Activated T-cell treated with anti-CD3 and anti-CD28 coated beads, Interleukin-2, amount 50 U/mL, for 4 hours (primary cell): Measurements from ENCODE around the gene AUTS2. TPM values are rescaled to one million over a fixed set of nuclear protein-coding genes. Genes with fewer than 3 reads are reported as not detected.

Experiments
- ATAC-seq, 2 donors: fragments of 200-7000 bp; cut with Tn5 transposase; one replicate each; pipeline ENCODE4 v1.10.0; 2021
- DNase-seq: peaks from one replicate; pipeline ENCODE4 v3.0.0-alpha.2; 2020
- H3K27me3 Mint-ChIP-seq: one replicate; pipeline ENCODE4 v1.8.0; 2021; ENCODE audit warnings: low read depth, mixed read lengths
- H3K36me3 Mint-ChIP-seq: one replicate; pipeline ENCODE4 v1.8.0; 2022; ENCODE audit warnings: mixed read lengths; ENCODE audit not compliant: insufficient read depth
- H3K4me1 Mint-ChIP-seq: one replicate; pipeline ENCODE4 v1.8.0; 2021; ENCODE audit warnings: low read depth, mixed read lengths
- H3K4me3 Mint-ChIP-seq: one replicate; pipeline ENCODE4 v1.8.0; 2021; ENCODE audit warnings: mild to moderate bottlenecking, moderate library complexity, mixed read lengths
- H3K9me3 Mint-ChIP-seq: one replicate; pipeline ENCODE4 v1.8.0; 2021; ENCODE audit warnings: mixed read lengths
- total RNA-seq, 3 donors: library from RNA; stranded (reverse); gene quantifications; one replicate each; pipeline ENCODE4 v1.2.1, GENCODE V29; 2021

AUTS2 gene
- total RNA-seq, 3 donors from 2014 or later: 1.4 to 4.4 (median 2.8) TPM

- ATAC-seq (no peak), DNase-seq (no peak)
- Mint-ChIP-seq H3K4me3 (no peak overlapping the region), H3K4me1 (no peaks in the 10 kb centered on the region), H3K27me3 (no peaks in the 10 kb centered on the region), H3K36me3 (no peaks in the 10 kb centered on the region), H3K9me3 (no peaks in the 10 kb centered on the region)
Measured at GRCh38 chr7:69710768-69711438, 112.6 kb downstream of the AUTS2 start.

- no peak for DNase-seq
- Mint-ChIP-seq H3K4me3 (no peak overlapping the region), H3K36me3 (no peaks in the 10 kb centered on the region), H3K4me1 (no peaks in the 10 kb centered on the region), H3K27me3 (no peaks in the 10 kb centered on the region), H3K9me3 (no peaks in the 10 kb centered on the region)
- ATAC-seq: no peak
Measured at GRCh38 chr7:69714886-69715576, 116.8 kb downstream of the AUTS2 start.

- no peak for DNase-seq
- no peaks in the 10 kb centered on the region for H3K27me3 Mint-ChIP-seq
- H3K9me3 Mint-ChIP-seq: no peaks in the 10 kb centered on the region
Measured at GRCh38 chr7:69717221-69717620, 118.9 kb downstream of the AUTS2 start.

DNA sequence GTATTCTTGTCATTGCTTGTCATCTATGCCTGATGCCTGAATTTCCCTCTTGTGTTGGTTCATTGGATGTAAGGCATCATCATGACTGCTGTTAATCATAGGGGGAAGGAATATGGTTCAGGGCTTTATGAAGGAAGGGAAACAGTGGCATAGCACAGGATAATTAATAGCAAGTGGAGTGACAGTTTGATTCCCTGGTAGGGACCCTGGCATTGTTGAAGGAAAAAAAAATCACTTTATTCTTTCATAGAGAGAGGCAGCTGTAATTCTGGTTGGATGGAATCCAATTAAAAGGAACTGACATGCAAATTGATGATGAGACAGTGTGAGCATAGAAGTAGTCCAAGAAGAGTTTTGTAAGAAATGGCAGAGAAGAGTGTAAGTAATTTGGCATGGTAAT lies 121.4 kb downstream of the AUTS2 start:
- Mint-ChIP-seq H3K36me3 (no peaks in the 10 kb centered on the region), H3K4me3 (no peak overlapping the region), H3K4me1 (no peaks in the 10 kb centered on the region), H3K9me3 (no peaks in the 10 kb centered on the region), H3K27me3 (no peaks in the 10 kb centered on the region)
- ATAC-seq (no peak), DNase-seq (no peak)

More at GRCh38 chr7:69717221-69717620, 118.9 kb downstream of the AUTS2 start:
- Mint-ChIP-seq H3K36me3 (no peaks in the 10 kb centered on the region), H3K4me1 (no peaks in the 10 kb centered on the region), H3K4me3 (no peak overlapping the region)
- no peak for ATAC-seq

DNA sequence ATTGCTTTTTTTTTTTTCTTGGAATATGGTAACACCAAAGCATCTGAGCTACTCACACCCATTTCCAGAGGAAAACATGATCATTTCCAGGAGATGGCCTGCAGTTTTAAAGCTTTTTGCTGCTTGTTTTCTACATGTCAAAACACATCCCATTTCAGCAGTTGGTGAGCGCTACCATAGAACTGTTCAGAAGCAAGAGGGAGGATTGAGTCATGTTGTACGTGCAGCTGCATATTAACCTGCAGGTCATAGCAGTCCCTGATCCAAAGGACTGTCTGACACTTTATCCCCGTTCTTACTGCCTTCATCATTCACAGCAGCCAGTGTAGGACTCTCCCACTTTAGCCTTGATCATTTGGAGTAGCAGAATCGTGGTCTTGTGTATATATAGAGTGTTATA lies 124.6 kb downstream of the AUTS2 start:
- DNase-seq: no peak
- Mint-ChIP-seq H3K4me3 (no peak overlapping the region), H3K27me3 (no peaks in the 10 kb centered on the region), H3K4me1 (no peaks in the 10 kb centered on the region), H3K36me3 (no peaks in the 10 kb centered on the region), H3K9me3 (no peaks in the 10 kb centered on the region)
- ATAC-seq: no peak

- no peaks in the 10 kb centered on the region for H3K4me1 Mint-ChIP-seq
Measured at GRCh38 chr7:69723663-69724062, 125.4 kb downstream of the AUTS2 start.

GRCh38 chr7:69728304-69728703 lies 130.0 kb downstream of the AUTS2 start:
- Mint-ChIP-seq H3K36me3 (no peaks in the 10 kb centered on the region), H3K4me1 (no peaks in the 10 kb centered on the region), H3K27me3 (no peaks in the 10 kb centered on the region), H3K4me3 (no peak overlapping the region), H3K9me3 (no peaks in the 10 kb centered on the region)
- DNase-seq (no peak), ATAC-seq (no peak)

More at GRCh38 chr7:69723663-69724062, 125.4 kb downstream of the AUTS2 start:
- Mint-ChIP-seq H3K27me3 (no peaks in the 10 kb centered on the region), H3K9me3 (no peaks in the 10 kb centered on the region), H3K36me3 (no peaks in the 10 kb centered on the region), H3K4me3 (no peak overlapping the region)
- ATAC-seq (no peak), DNase-seq (no peak)

GRCh38 chr7:69732203-69732602 lies 133.9 kb downstream of the AUTS2 start:
- no peak for DNase-seq
- H3K9me3 Mint-ChIP-seq: no peaks in the 10 kb centered on the region
- H3K27me3 Mint-ChIP-seq: no peaks in the 10 kb centered on the region
- no peak for ATAC-seq
- no peak overlapping the region for H3K4me3 Mint-ChIP-seq
- no peaks in the 10 kb centered on the region for H3K36me3 Mint-ChIP-seq
- H3K4me1 Mint-ChIP-seq: no peaks in the 10 kb centered on the region

DNA sequence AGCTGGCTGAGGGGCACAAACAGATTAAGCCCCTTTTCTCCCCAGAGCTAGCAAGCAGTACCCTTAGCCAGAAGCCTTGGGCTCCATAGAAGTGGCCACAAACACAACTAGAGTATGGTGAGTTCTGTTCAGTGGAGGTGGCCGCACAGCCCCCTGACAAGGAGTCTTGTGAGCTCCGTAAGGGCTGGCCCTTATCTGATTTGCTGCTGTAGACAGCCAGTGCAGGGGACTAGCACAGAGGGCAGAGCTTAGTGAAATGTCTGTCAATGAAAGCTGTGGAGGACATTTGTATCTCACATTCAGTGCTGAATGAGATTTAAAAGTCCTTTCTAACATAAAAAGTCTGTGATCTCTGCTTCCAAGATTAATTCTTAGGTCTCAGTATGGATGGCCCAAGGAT lies 137.3 kb downstream of the AUTS2 start:
- no peaks in the 10 kb centered on the region for H3K9me3 Mint-ChIP-seq
- ATAC-seq: no peak

GRCh38 chr7:69736126-69736810 lies 138.0 kb downstream of the AUTS2 start:
- no peak overlapping the region for H3K4me3 Mint-ChIP-seq

More for the DNA sequence above, 137.3 kb downstream of the AUTS2 start:
- H3K4me3 Mint-ChIP-seq: no peak overlapping the region
- peaks cover 1% of the 10 kb centered on the region for H3K27me3 Mint-ChIP-seq
- peaks cover 4% of the 10 kb centered on the region for H3K4me1 Mint-ChIP-seq
- H3K36me3 Mint-ChIP-seq: no peaks in the 10 kb centered on the region
- DNase-seq: no peak

DNA sequence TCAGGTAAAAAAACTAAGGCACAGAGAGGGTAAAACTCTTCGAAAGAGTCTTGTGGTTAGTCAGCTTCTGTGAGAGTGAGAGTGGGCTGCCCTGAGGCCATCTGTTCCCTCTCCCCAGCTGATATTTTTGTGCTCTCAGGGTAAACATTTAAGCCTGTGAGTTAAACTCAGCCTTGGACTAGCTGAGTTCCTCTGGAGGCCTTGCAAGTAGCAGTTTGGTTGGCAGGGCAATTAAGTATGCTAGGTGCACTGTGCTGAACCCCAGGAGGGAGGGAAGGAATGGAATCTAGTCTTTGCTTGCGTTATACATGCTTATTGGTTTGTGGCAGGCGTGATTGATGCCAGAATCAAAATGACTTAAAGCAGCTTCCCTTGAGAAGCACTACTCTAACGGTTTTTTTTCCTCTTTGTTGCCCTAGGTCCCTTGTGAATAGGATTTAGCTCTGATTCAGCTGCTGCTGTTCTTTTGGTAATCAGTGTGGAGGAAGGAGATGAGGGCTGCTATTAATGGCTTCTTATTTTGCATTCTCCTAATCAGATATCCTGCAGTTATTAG lies 140.2 kb downstream of the AUTS2 start:
- Mint-ChIP-seq H3K4me3 (no peak overlapping the region), H3K4me1 (peaks cover 4% of the 10 kb centered on the region), H3K27me3 (peaks cover 1% of the 10 kb centered on the region), H3K36me3 (no peaks in the 10 kb centered on the region), H3K9me3 (no peaks in the 10 kb centered on the region)
- no peak for ATAC-seq
- DNase-seq: no peak

More at GRCh38 chr7:69736126-69736810, 138.0 kb downstream of the AUTS2 start:
- H3K27me3 Mint-ChIP-seq: peaks cover 1% of the 10 kb centered on the region
- DNase-seq (no peak), ATAC-seq (no peak)
- no peaks in the 10 kb centered on the region for H3K9me3 Mint-ChIP-seq
- H3K4me1 Mint-ChIP-seq: peaks cover 4% of the 10 kb centered on the region
- H3K36me3 Mint-ChIP-seq: no peaks in the 10 kb centered on the region

DNA sequence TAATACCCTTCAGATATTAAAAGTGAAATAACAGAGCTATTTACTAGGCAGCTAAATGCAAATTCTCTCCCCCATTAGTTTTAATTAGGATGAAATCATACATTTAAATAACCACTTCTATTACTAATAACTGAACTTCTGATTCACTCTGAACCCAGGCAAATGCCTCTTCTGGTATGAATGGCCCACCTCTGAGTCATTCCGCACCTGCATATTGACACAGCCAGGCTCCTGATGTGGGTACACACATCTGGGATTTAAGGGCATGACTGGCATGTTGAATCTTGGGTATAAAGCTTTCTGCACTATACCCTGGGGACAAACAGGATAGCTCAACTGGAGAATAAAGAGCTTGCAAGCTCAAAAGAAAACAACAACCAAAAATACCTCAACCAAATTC lies 140.9 kb downstream of the AUTS2 start:
- peak; percentile 77 to 83 for ATAC-seq
- Mint-ChIP-seq H3K36me3 (no peaks in the 10 kb centered on the region), H3K4me1 (peaks cover 4% of the 10 kb centered on the region), H3K9me3 (no peaks in the 10 kb centered on the region), H3K27me3 (peaks cover 1% of the 10 kb centered on the region), H3K4me3 (no peak overlapping the region)
- no peak for DNase-seq

DNA sequence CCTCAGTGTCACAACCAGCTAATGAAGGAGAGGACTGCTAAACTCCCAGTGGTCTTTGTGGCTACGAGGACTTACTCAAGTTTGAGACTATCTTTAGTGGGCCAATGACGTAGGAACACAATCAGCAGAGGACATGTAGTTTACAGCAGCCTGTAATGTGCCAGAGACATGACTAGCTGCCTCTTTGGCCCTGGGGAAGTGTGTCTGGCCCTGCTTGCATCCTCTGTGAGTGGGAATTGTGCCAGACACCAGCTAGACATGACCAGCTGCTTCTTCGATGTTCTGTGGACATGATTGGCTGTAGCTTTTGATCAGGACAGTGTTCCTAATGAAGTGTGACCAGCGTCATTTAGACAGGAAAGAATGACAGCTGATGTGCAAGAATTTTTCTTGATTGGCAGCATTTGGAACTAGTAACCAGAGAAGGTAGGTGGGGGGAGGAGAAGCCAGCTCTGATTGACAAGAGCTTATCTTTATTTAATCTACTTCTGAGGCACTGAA lies 141.7 kb downstream of the AUTS2 start:
- Mint-ChIP-seq H3K36me3 (no peaks in the 10 kb centered on the region), H3K27me3 (peaks cover 1% of the 10 kb centered on the region), H3K4me3 (no peak overlapping the region), H3K9me3 (no peaks in the 10 kb centered on the region), H3K4me1 (peaks cover 4% of the 10 kb centered on the region)
- DNase-seq (no peak), ATAC-seq (no peak)

DNA sequence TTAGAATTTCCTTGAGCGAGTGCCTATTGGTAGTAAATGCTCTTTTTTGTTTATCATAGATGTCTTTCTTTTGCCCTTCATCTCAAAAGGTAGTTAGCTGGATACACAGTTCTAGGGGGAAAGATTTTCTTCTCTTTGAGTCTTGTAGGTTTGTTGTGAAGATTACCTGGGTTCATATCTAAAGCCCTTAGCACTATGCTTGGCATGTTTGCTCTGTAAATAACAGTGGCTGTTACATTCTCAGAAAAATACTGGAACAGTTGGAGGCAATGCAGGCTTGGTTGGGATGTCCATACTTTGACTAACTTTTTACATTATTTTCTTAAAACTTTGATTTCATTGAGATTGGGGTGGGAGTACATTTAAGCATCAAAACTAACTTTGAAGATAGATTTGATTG lies 144.0 kb downstream of the AUTS2 start:
- H3K9me3 Mint-ChIP-seq: no peaks in the 10 kb centered on the region
- no peak for ATAC-seq
- DNase-seq: no peak
- no peaks in the 10 kb centered on the region for H3K36me3 Mint-ChIP-seq
- H3K4me3 Mint-ChIP-seq: no peak overlapping the region
- peaks cover 4% of the 10 kb centered on the region for H3K4me1 Mint-ChIP-seq
- peaks cover 1% of the 10 kb centered on the region for H3K27me3 Mint-ChIP-seq
